ENCODE results near the gene OCEL1. TPM values are rescaled to one million over a fixed set of nuclear protein-coding genes. Genes with fewer than 3 reads are reported as not detected.

The OCEL1 gene
- total and polyA plus RNA-seq, 4 donors: 3.9 to 20.9 (median 10.9) TPM

GRCh38 chr19:17246681-17247425 lies 20.8 kb downstream of the OCEL1 start:
- Histone ChIP-seq H3K36me3 (ENCODE audit: control insufficient read depth, insufficient read depth, low read length) (peaks cover 5% of the 10 kb centered on the region), H3K27ac (ENCODE audit: low read depth, low read length) (peak overlapping the region; percentile 86), H3K27me3 (ENCODE audit: control insufficient read depth, insufficient read depth, low read length) (no peaks in the 10 kb centered on the region), H3K9me3 (ENCODE audit: control insufficient read depth, insufficient read depth, low read length) (no peaks in the 10 kb centered on the region), H3K4me1 (ENCODE audit: control insufficient read depth, insufficient read depth, low read length) (peaks cover 52% of the 10 kb centered on the region), H3K4me3 (ENCODE audit: low read depth, low read length) (peak overlapping the region; percentile 62)
- DNase-seq (ENCODE audit: low read depth in 4 of 6, low spot score in 6 of 6): no peak
- WGBS (ENCODE audit: insufficient coverage): 14% methylated on average over 20 of the region's 21 CpGs

- Histone ChIP-seq H3K36me3 (ENCODE audit: control insufficient read depth, insufficient read depth, low read length) (no peaks in the 10 kb centered on the region), H3K4me3 (ENCODE audit: low read depth, low read length) (no peak overlapping the region), H3K4me1 (ENCODE audit: control insufficient read depth, insufficient read depth, low read length) (peaks cover 42% of the 10 kb centered on the region), H3K9me3 (ENCODE audit: control insufficient read depth, insufficient read depth, low read length) (no peaks in the 10 kb centered on the region), H3K27me3 (ENCODE audit: control insufficient read depth, insufficient read depth, low read length) (no peaks in the 10 kb centered on the region), H3K27ac (ENCODE audit: low read depth, low read length) (no peak overlapping the region)
- no peak for DNase-seq (ENCODE audit: low read depth in 4 of 6, low spot score in 6 of 6)
- WGBS (ENCODE audit: insufficient coverage): 52% methylated on average over 20 of the region's 21 CpGs
These were observed 22.2 kb downstream of the OCEL1 start for GRCh38 chr19:17248011-17248776.

GRCh38 chr19:17249887-17250548 lies 24.0 kb downstream of the OCEL1 start:
- H3K27me3 ChIP-seq (ENCODE audit: control insufficient read depth, insufficient read depth, low read length): no peaks in the 10 kb centered on the region
- WGBS (ENCODE audit: insufficient coverage): 86% methylated on average over 12 of the region's 15 CpGs
- no peaks in the 10 kb centered on the region for H3K9me3 ChIP-seq (ENCODE audit: control insufficient read depth, insufficient read depth, low read length)
- H3K4me1 ChIP-seq (ENCODE audit: control insufficient read depth, insufficient read depth, low read length): peaks cover 25% of the 10 kb centered on the region
- no peak for DNase-seq (ENCODE audit: low read depth in 4 of 6, low spot score in 6 of 6)
- no peak overlapping the region for H3K4me3 ChIP-seq (ENCODE audit: low read depth, low read length)
- H3K36me3 ChIP-seq (ENCODE audit: control insufficient read depth, insufficient read depth, low read length): no peaks in the 10 kb centered on the region
- H3K27ac ChIP-seq (ENCODE audit: low read depth, low read length): no peak overlapping the region

- no peaks in the 10 kb centered on the region for H3K36me3 ChIP-seq (ENCODE audit: control insufficient read depth, insufficient read depth, low read length)
- no peaks in the 10 kb centered on the region for H3K27me3 ChIP-seq (ENCODE audit: control insufficient read depth, insufficient read depth, low read length)
- no peaks in the 10 kb centered on the region for H3K9me3 ChIP-seq (ENCODE audit: control insufficient read depth, insufficient read depth, low read length)
- DNase-seq (ENCODE audit: low read depth in 4 of 6, low spot score in 6 of 6): no peak
- no peak overlapping the region for H3K27ac ChIP-seq (ENCODE audit: low read depth, low read length)
- H3K4me1 ChIP-seq (ENCODE audit: control insufficient read depth, insufficient read depth, low read length): no peaks in the 10 kb centered on the region
- H3K4me3 ChIP-seq (ENCODE audit: low read depth, low read length): no peak overlapping the region
- 82% methylated on average over 5 of the region's 10 CpGs for WGBS (ENCODE audit: insufficient coverage)
These were observed 28.6 kb downstream of the OCEL1 start for GRCh38 chr19:17254636-17255035.

- H3K4me3 ChIP-seq (ENCODE audit: low read depth, low read length): no peak overlapping the region
- WGBS (ENCODE audit: insufficient coverage): 55% methylated on average over 14 of the region's 18 CpGs
- no peaks in the 10 kb centered on the region for H3K4me1 ChIP-seq (ENCODE audit: control insufficient read depth, insufficient read depth, low read length)
- H3K36me3 ChIP-seq (ENCODE audit: control insufficient read depth, insufficient read depth, low read length): no peaks in the 10 kb centered on the region
- DNase-seq (ENCODE audit: low read depth in 4 of 6, low spot score in 6 of 6): no peak
- H3K27me3 ChIP-seq (ENCODE audit: control insufficient read depth, insufficient read depth, low read length): no peaks in the 10 kb centered on the region
- H3K9me3 ChIP-seq (ENCODE audit: control insufficient read depth, insufficient read depth, low read length): peaks cover 2% of the 10 kb centered on the region
- no peak overlapping the region for H3K27ac ChIP-seq (ENCODE audit: low read depth, low read length)
These were observed 29.2 kb downstream of the OCEL1 start for GRCh38 chr19:17255150-17255621.

- no peak for DNase-seq (ENCODE audit: low read depth in 4 of 6, low spot score in 6 of 6)
- Histone ChIP-seq H3K9me3 (ENCODE audit: control insufficient read depth, insufficient read depth, low read length) (peaks cover 2% of the 10 kb centered on the region), H3K4me3 (ENCODE audit: low read depth, low read length) (no peak overlapping the region), H3K27me3 (ENCODE audit: control insufficient read depth, insufficient read depth, low read length) (no peaks in the 10 kb centered on the region), H3K36me3 (ENCODE audit: control insufficient read depth, insufficient read depth, low read length) (no peaks in the 10 kb centered on the region), H3K4me1 (ENCODE audit: control insufficient read depth, insufficient read depth, low read length) (no peaks in the 10 kb centered on the region), H3K27ac (ENCODE audit: low read depth, low read length) (no peak overlapping the region)
- 73% methylated on average over 3 of the region's 3 CpGs for WGBS (ENCODE audit: insufficient coverage)
These were observed 30.1 kb downstream of the OCEL1 start for GRCh38 chr19:17256130-17256529.

- Histone ChIP-seq H3K36me3 (ENCODE audit: control insufficient read depth, insufficient read depth, low read length) (peaks cover 3% of the 10 kb centered on the region), H3K4me1 (ENCODE audit: control insufficient read depth, insufficient read depth, low read length) (no peaks in the 10 kb centered on the region), H3K4me3 (ENCODE audit: low read depth, low read length) (no peak overlapping the region), H3K9me3 (ENCODE audit: control insufficient read depth, insufficient read depth, low read length) (peaks cover 2% of the 10 kb centered on the region), H3K27ac (ENCODE audit: low read depth, low read length) (no peak overlapping the region), H3K27me3 (ENCODE audit: control insufficient read depth, insufficient read depth, low read length) (no peaks in the 10 kb centered on the region)
- 92% methylated on average over 6 of the region's 9 CpGs for WGBS (ENCODE audit: insufficient coverage)
- no peak for DNase-seq (ENCODE audit: low read depth in 4 of 6, low spot score in 6 of 6)
These were observed 33.2 kb downstream of the OCEL1 start for GRCh38 chr19:17259118-17259780.

GRCh38 chr19:17259934-17260333 lies 33.9 kb downstream of the OCEL1 start:
- H3K4me1 ChIP-seq (ENCODE audit: control insufficient read depth, insufficient read depth, low read length): no peaks in the 10 kb centered on the region
- H3K4me3 ChIP-seq (ENCODE audit: low read depth, low read length): no peak overlapping the region
- H3K27ac ChIP-seq (ENCODE audit: low read depth, low read length): no peak overlapping the region
- no peak for DNase-seq (ENCODE audit: low read depth in 4 of 6, low spot score in 6 of 6)
- peaks cover 3% of the 10 kb centered on the region for H3K36me3 ChIP-seq (ENCODE audit: control insufficient read depth, insufficient read depth, low read length)
- no CpG with 5 or more reads among the region's 1 CpG for WGBS (ENCODE audit: insufficient coverage)
- H3K9me3 ChIP-seq (ENCODE audit: control insufficient read depth, insufficient read depth, low read length): peaks cover 2% of the 10 kb centered on the region
- no peaks in the 10 kb centered on the region for H3K27me3 ChIP-seq (ENCODE audit: control insufficient read depth, insufficient read depth, low read length)

- Histone ChIP-seq H3K4me3 (ENCODE audit: low read depth, low read length) (no peak overlapping the region), H3K4me1 (ENCODE audit: control insufficient read depth, insufficient read depth, low read length) (no peaks in the 10 kb centered on the region), H3K36me3 (ENCODE audit: control insufficient read depth, insufficient read depth, low read length) (peaks cover 3% of the 10 kb centered on the region), H3K27ac (ENCODE audit: low read depth, low read length) (no peak overlapping the region), H3K9me3 (ENCODE audit: control insufficient read depth, insufficient read depth, low read length) (peaks cover 2% of the 10 kb centered on the region), H3K27me3 (ENCODE audit: control insufficient read depth, insufficient read depth, low read length) (no peaks in the 10 kb centered on the region)
- peak in 2 of 6 donors; percentile 66 to 72 for DNase-seq (ENCODE audit: low read depth in 4 of 6, low spot score in 6 of 6)
- WGBS (ENCODE audit: insufficient coverage): 18% methylated on average over 14 of the region's 15 CpGs
These were observed 34.9 kb downstream of the OCEL1 start for GRCh38 chr19:17260842-17261325.
